ENCODE measurements around the gene AXIN1.

The AXIN1 gene

GRCh38 chr16:242281-242680 lies 110.2 kb downstream of the AXIN1 start:
- no peak for DNase-seq (ENCODE audit: low read depth in 2 of 2)

- DNase-seq (ENCODE audit: low read depth in 2 of 2): no peak
Observed at GRCh38 chr16:240559-240958, 112.0 kb downstream of the AXIN1 start.

- no peak for DNase-seq (ENCODE audit: low read depth in 2 of 2)
Observed at GRCh38 chr16:239948-240277, 112.6 kb downstream of the AXIN1 start.

Data from stimulated activated CD8-positive, alpha-beta memory T cell treated with anti-CD3 and anti-CD28 coated beads, Interleukin-7, amount 100 ng/mL, for 4 hours (primary cell).